Mesothelial cell of epicardium (in vitro differentiated cells): ENCODE data around the gene MRPS9. TPM values are rescaled to one million over a fixed set of nuclear protein-coding genes. Genes with fewer than 3 reads are reported as not detected.

Experiments
- DNase-seq, 2 experiments: peaks; one replicate each; pipeline ENCODE4 v3.0.0; 2021; ENCODE audit warnings: low spot score in 2 of 2; ENCODE audit not compliant: unreplicated experiment in 2 of 2
- H3K27ac Mint-ChIP-seq: 2 replicates; pipeline ENCODE4 v1.8.0; 2021; ENCODE audit warnings: mixed read lengths
- H3K27me3 Mint-ChIP-seq: 2 replicates; pipeline ENCODE4 v1.8.0; 2021; ENCODE audit warnings: low read depth, mixed read lengths
- H3K36me3 Mint-ChIP-seq: 2 replicates; pipeline ENCODE4 v1.8.0; 2021; ENCODE audit warnings: mixed read lengths
- H3K4me1 Mint-ChIP-seq: 2 replicates; pipeline ENCODE4 v1.8.0; 2021; ENCODE audit warnings: mixed read lengths
- H3K4me3 Mint-ChIP-seq: 2 replicates; pipeline ENCODE4 v1.8.0; 2021; ENCODE audit warnings: mild to moderate bottlenecking, moderate library complexity, mixed read lengths
- H3K9me3 Mint-ChIP-seq: 2 replicates; pipeline ENCODE4 v1.8.0; 2021; ENCODE audit warnings: mixed read lengths
- CTCF ChIP-seq: fragments of 200-600 bp; sonication (generic); IDR thresholded peaks from one replicate; pipeline ENCODE4 v1.5.0; 2021; ENCODE audit warnings: antibody characterized with exemption; ENCODE audit not compliant: unreplicated experiment
- total RNA-seq: library from RNA; stranded (reverse); gene quantifications from 3 replicates; pipeline ENCODE4 v1.2.1, GENCODE V29; 2021

Gene MRPS9
- total RNA-seq, 1 donor from 2014 or later = 37.1 TPM

- H3K4me3 Mint-ChIP-seq = peak overlapping the region; percentile 94
- peaks cover 31% of the 10 kb centered on the region for H3K4me1 Mint-ChIP-seq
- peak overlapping the region; percentile 98 for H3K27ac Mint-ChIP-seq
- no peaks in the 10 kb centered on the region for H3K9me3 Mint-ChIP-seq
- H3K36me3 Mint-ChIP-seq = no peaks in the 10 kb centered on the region
- DNase-seq = no peak
- H3K27me3 Mint-ChIP-seq = no peaks in the 10 kb centered on the region
- no peak for TF ChIP-seq CTCF
Observed at GRCh38 chr2:105038383-105039061, 653 bp downstream of the MRPS9 start.

GRCh38 chr2:105039559-105039958 is 1.7 kb downstream of the MRPS9 start:
- DNase-seq = no peak
- Mint-ChIP-seq H3K9me3 (no peaks in the 10 kb centered on the region), H3K4me1 (peaks cover 31% of the 10 kb centered on the region), H3K36me3 (no peaks in the 10 kb centered on the region), H3K27ac (no peak overlapping the region), H3K27me3 (no peaks in the 10 kb centered on the region), H3K4me3 (peak overlapping the region; percentile 11)
- TF ChIP-seq CTCF = no peak

- no peaks in the 10 kb centered on the region for H3K9me3 Mint-ChIP-seq
- H3K4me1 Mint-ChIP-seq = peaks cover 24% of the 10 kb centered on the region
- peaks cover under 1% of the 10 kb centered on the region for H3K36me3 Mint-ChIP-seq
- no peak for TF ChIP-seq CTCF
- no peaks in the 10 kb centered on the region for H3K27me3 Mint-ChIP-seq
- H3K4me3 Mint-ChIP-seq = no peak overlapping the region
- no peak for DNase-seq
- H3K27ac Mint-ChIP-seq = peak overlapping the region; percentile 75
Observed at GRCh38 chr2:105042189-105042588, 4.3 kb downstream of the MRPS9 start.

- Mint-ChIP-seq H3K27me3 (no peaks in the 10 kb centered on the region), H3K27ac (no peak overlapping the region), H3K9me3 (peaks cover 30% of the 10 kb centered on the region), H3K4me3 (no peak overlapping the region), H3K36me3 (peaks cover 47% of the 10 kb centered on the region), H3K4me1 (no peaks in the 10 kb centered on the region)
- DNase-seq = no peak
- TF ChIP-seq CTCF = no peak
Observed at GRCh38 chr2:105052773-105053172, 14.9 kb downstream of the MRPS9 start.

GRCh38 chr2:105055613-105056012 is 17.7 kb downstream of the MRPS9 start:
- H3K27me3 Mint-ChIP-seq = no peaks in the 10 kb centered on the region
- no peak overlapping the region for H3K27ac Mint-ChIP-seq
- H3K9me3 Mint-ChIP-seq = peaks cover 17% of the 10 kb centered on the region
- no peak for TF ChIP-seq CTCF
- H3K36me3 Mint-ChIP-seq = peaks cover 34% of the 10 kb centered on the region
- H3K4me1 Mint-ChIP-seq = no peaks in the 10 kb centered on the region
- DNase-seq = no peak
- no peak overlapping the region for H3K4me3 Mint-ChIP-seq
